Vagina (tissue), 2 donors: Measurements from ENCODE around the gene SCAMP4.

Experiments used
- POLR2AphosphoS5 ChIP-seq, 2 donors: sonication (generic); formaldehyde crosslinking; IDR thresholded peaks; one replicate each; pipeline ENCODE4 v1.9.0; 2017; ENCODE audit warnings: antibody characterized with exemption in 2 of 2, mild to moderate bottlenecking in 2 of 2, low read depth in 1 of 2; ENCODE audit not compliant: insufficient read depth in 1 of 2
- TF ChIP-seq, protein P1 (sequence below), 3 experiments: fragments of 450-650 bp in 2 of 3; fragments of 200-600 bp in 1 of 3; sonication (generic) in 1 of 3; IDR thresholded peaks; one replicate each; pipeline ENCODE4 v1.5.1; 2017 to 2019; ENCODE audit warnings: antibody characterized with exemption in 3 of 3, mild to moderate bottlenecking in 2 of 3, moderate library complexity in 2 of 3

DNA sequence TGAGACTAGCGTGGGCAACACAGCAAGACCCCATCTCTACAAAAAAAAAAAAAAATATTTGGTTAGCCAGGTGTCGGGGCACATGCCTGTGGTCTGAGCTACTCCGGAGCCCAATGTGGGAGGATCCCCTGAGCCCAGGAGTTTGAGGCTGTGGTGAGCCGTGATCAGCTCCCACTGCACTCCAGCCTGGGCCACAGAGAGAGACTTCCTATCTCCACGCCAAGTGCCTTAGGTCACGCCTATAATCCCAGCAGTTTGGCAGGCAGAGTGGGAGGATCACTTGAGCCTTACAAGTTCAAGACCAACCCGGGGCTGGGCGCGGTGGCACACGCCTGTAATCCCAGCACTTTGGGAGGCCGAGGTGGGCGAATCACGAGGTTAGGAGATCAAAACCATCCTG is 8.7 kb upstream of the SCAMP4 start:
- TF ChIP-seq, protein P1, sequence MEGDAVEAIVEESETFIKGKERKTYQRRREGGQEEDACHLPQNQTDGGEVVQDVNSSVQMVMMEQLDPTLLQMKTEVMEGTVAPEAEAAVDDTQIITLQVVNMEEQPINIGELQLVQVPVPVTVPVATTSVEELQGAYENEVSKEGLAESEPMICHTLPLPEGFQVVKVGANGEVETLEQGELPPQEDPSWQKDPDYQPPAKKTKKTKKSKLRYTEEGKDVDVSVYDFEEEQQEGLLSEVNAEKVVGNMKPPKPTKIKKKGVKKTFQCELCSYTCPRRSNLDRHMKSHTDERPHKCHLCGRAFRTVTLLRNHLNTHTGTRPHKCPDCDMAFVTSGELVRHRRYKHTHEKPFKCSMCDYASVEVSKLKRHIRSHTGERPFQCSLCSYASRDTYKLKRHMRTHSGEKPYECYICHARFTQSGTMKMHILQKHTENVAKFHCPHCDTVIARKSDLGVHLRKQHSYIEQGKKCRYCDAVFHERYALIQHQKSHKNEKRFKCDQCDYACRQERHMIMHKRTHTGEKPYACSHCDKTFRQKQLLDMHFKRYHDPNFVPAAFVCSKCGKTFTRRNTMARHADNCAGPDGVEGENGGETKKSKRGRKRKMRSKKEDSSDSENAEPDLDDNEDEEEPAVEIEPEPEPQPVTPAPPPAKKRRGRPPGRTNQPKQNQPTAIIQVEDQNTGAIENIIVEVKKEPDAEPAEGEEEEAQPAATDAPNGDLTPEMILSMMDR (IDR thresholded peaks at IDR 0.05) = no peak
- TF ChIP-seq POLR2AphosphoS5 (IDR thresholded peaks at IDR 0.05; ENCODE audit: insufficient read depth in 1 of 2, low read depth in 1 of 2) = no peak
